Inflammatory macrophage treated with lipopolysaccharide for 1 hour (primary cell): ENCODE measurements around the gene EPS15.
"Not testable (repeated sequence)": the region's sequence is repeated elsewhere in the genome, so short reads cannot be mapped to it uniquely, and the experiment has no call there.

Experiments
- DNase-seq, 2 donors: peaks; one replicate each; pipeline ENCODE4 v3.0.0-alpha.2; 2020 to 2022

Gene EPS15

DNA sequence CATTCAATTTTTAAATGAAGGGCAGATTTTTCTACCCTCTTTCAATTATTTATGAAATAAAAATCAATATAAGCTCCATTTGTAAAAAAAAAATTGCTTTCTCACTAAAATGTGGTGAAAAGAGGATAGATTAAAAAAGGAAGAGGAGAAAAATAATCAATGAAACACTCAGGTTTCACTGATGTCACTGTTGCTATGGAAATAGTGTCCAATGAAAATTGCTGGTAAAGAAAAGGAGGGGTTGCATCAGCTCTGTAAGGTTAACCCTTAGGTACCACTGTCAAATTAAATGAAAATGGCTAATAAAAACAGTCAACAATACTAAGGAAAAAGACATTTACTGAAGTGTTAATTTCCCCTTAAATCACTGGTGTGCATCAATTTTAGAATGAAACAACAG, 97.1 kb downstream of the EPS15 start:
- peak; percentile 10 to 57 for DNase-seq

DNA sequence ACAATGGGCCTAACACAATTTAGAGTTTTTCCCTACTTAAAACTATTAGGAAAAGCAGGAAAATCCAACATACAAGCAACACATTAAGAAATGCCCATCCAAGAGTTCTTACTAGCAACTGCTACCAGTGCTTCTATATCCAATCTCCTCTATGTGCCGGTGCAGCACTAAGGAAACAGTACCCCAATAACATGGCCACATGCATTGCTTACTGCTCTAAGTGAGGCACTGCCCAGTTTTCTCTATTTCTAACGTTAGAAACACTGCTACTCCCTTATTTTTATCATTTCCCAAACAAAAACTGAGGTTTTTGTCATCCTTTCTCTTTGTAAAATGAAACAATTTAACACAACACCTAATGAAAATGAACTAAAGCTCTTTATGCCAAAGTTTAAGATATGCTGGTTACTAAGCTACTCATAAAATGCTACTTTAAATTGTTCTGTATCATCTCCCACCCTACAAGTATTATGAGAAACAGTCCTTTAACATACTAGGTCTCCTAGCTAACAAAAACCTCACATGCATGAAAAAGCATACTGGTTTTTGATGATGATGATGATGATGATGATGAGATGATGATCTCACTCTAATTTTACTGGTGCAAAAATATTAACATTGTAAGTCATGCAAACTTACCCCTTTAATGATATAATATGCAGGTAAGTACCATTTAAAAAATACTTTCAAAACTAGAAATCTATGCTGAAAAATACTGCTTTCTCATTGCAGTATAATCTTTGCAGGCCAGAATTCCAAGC, 98.0 kb downstream of the EPS15 start:
- no peak for DNase-seq

- DNase-seq = no peak
Measured at GRCh38 chr1:51418384-51418959, 100.6 kb downstream of the EPS15 start.

GRCh38 chr1:51417496-51418383, 101.3 kb downstream of the EPS15 start:
- DNase-seq = no peak

DNA sequence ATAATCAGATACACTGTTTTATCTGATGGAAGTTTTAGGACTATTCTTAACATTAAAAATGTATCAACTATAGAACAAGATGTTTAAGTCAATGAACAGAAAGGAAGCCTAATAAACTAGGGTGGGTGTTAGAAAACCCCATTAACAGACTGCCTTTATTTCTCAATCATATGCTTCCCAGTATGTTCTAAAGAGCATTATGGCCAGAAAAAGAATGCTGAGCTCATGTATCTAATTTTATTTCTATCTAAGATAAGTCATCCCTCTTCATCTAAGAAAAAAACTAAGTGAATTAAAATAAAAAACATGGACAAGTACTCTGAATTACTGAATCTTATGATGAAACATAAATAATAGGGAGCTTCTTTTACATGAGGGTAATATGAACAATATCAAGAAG, 102.2 kb downstream of the EPS15 start:
- no peak for DNase-seq

GRCh38 chr1:51415963-51416362, 103.1 kb downstream of the EPS15 start:
- no peak for DNase-seq

DNA sequence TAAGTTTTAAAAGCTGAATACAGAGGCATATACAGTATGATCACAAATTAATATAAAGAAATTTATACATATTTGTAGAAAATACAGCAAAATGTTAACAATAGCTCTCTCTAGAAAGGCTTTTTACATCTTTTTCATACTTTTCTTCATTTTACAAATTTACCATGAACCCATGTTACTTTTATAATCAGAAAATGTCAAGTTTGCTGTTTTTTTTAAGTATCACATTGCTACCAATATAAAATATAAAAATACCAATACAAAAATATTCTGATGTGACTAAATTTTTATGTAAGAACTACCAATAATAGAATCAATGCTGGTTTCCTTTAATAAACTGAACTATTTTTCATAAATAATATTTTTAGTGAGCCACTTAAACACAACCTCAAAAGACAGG, 104.3 kb downstream of the EPS15 start:
- no peak for DNase-seq

DNA sequence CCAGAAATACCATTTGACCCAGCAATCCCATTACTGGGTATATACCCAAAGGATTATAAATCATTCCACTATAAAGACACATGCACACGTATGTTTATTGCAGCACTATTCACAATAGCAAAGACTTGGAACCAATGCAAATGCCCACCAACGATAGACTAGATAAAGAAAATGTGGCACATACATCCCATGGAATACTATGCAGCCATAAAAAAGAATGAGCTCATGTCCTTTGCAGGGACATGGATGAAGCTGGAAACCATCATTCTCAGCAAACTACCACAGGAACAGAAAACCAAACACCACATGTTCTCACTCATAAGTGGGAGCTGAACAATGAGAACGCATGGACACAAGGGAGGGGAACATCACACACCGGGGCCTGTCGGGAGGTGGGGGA, 107.2 kb downstream of the EPS15 start:
- DNase-seq = not testable (repeated sequence)

DNA sequence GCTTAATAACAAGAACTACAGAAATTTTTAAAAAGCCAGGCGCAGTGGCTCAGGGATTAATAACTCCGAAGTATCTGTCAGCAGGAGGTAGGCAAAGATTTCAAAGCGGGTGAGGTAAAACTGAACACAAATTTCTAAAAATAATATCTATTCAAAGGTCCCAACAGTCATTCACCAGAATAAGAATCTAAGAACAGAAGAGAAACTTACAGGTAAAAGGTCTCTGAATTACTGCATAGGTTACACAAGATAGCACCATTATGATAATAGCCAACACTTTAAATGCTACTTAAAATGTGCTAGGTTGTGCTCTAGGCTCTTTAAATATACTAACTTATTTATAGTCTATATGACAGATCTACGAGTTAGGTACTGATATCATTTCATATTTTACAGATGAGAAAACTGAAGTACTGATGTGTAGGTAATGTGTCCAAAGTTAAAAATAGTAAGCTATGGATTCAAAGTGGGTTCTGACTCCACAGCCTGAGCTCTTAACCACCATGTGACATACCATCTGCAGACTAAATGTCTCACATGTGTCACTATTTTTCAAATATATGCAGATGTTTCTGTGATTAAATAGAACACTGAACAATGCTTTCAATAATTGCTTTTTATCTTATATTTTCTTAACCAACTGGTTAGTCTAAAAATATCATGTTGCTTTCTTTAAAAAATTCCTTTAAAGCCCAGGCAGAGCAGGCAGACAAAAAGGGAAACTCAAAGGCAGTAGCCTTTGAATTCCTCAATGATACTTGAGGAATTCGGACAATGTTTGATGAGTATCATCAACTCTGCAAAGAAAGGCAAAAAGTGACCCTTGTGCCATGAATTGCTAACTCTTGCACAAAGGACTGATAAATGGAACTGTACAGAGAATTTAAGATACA, 108.3 kb downstream of the EPS15 start:
- DNase-seq = no peak

- DNase-seq = peak; percentile 11 to 50
Measured at GRCh38 chr1:51409755-51410541, 109.1 kb downstream of the EPS15 start.

- no peak for DNase-seq
Measured at GRCh38 chr1:51392241-51392640, 126.8 kb downstream of the EPS15 start.

GRCh38 chr1:51390641-51391040, 128.4 kb downstream of the EPS15 start:
- DNase-seq = not testable (repeated sequence)

GRCh38 chr1:51387288-51387687, 131.8 kb downstream of the EPS15 start:
- DNase-seq = not testable (repeated sequence)

GRCh38 chr1:51386259-51386658, 132.8 kb downstream of the EPS15 start:
- not testable (repeated sequence) for DNase-seq

- DNase-seq = no peak
Measured at GRCh38 chr1:51385776-51386175, 133.3 kb downstream of the EPS15 start.

DNA sequence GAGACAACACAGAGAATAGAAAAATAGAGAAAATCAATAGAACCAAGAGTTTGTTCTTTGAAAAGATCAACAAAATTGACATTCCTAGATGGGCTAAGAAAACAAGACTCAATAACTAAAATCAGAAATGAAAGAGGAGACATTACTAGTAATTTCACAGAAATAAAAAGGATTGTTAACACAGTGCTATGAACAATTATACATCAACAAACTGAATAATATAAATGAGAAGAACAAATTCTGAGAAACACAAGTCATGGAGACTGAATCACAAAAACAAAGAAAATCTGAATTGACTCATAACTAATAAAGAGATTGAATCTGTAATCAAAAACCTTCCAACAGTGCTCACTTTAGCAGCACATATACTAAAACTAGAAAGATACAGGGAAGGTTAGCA, 137.1 kb downstream of the EPS15 start:
- no peak for DNase-seq

- no peak for DNase-seq
Measured at GRCh38 chr1:51380936-51381335, 138.1 kb downstream of the EPS15 start.

DNA sequence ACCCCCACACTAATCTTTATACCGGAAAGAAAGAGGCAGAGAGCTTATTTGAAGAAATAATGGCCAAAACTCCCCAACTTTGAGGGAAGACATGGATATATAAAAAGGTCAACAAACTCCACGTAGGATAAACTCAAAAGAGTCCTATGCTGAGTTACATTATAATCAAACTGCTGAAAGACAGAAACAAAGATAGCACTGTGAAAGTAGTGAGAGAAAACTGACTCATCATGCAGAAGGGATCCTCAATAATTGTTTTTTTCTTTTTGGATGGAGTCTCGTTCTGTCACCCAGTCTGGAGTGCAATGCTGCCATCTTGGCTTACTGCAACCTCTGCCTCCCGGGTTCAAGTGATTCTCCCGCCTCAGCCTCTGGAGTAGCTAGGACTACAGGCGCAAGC, 140.2 kb downstream of the EPS15 start:
- no peak for DNase-seq

DNA sequence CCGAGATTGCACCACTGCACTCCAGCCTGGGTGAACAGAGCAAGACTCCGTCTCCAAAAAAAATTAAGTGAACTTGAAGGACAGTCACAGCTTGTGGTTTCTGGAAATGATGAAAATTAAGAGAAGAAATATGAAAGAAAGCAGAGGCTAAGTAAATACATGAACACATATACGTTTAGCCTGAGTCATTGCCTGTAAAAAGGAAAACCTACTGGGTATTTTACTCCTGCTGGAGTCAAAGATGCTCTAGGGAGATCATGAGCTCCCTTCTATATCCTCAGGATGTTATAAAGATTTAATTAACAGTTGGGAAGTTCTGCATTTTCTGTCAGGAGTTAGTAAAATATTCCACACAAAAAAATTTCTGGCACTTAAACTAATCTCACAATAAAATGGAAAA, 145.2 kb downstream of the EPS15 start:
- DNase-seq = no peak

GRCh38 chr1:51372561-51372960, 146.5 kb downstream of the EPS15 start:
- DNase-seq = no peak

DNA sequence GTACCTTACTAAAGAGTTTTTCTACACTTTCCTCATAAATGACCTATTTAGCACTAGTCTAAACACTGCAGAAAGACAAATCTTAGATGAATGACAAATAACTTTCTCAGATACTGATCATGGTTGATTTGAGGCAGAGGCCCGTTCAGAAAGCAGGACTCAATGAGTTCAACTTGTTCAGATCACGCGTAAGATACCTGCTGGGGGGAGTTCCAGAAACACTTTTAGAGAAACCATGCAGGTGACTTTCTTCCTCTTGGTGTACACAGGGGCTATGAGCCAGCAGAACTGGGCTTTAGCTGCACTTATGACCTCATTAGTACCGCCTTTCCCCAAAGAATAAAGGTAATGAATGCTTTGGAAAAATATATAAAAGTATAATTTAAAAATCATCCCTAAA, 149.9 kb downstream of the EPS15 start:
- DNase-seq = no peak

GRCh38 chr1:51365774-51366173, 153.3 kb downstream of the EPS15 start:
- no peak for DNase-seq
